Activated CD4-positive, alpha-beta T cell treated with anti-CD3 and anti-CD28 coated beads for 36 hours (primary cell): ENCODE measurements around the gene CEACAM19. TPM values are rescaled to one million over a fixed set of nuclear protein-coding genes. Genes with fewer than 3 reads are reported as not detected.
"Not testable (repeated sequence)": the region's sequence is repeated elsewhere in the genome, so short reads cannot be mapped to it uniquely, and the experiment has no call there.

Source experiments
- ATAC-seq: fragments of 200-7000 bp; cut with Tn5 transposase; one replicate; pipeline ENCODE4 v1.10.0; 2021; ENCODE audit warnings: mild to moderate bottlenecking, moderate library complexity
- CTCF ChIA-PET: fragments of 350-600 bp; sonication (Branson Sonifier 250); formaldehyde crosslinking; loops from one replicate; lab custom pipeline; 2021; ENCODE audit warnings: antibody characterized with exemption; lab: Charles Lee
- POLR2A ChIA-PET: fragments of 350-600 bp; sonication (Branson Sonifier 250); formaldehyde crosslinking; loops from one replicate; lab custom pipeline; 2021; ENCODE audit warnings: antibody characterized with exemption, inconsistent platforms; lab: Charles Lee
- DNase-seq: peaks from one replicate; pipeline ENCODE4 v3.0.0-alpha.2; 2020
- H3K27ac Mint-ChIP-seq: one replicate; pipeline ENCODE4 v1.8.0; 2021; ENCODE audit warnings: mixed read lengths
- H3K27me3 Mint-ChIP-seq: one replicate; pipeline ENCODE4 v1.8.0; 2021; ENCODE audit warnings: mixed read lengths
- H3K36me3 Mint-ChIP-seq: one replicate; pipeline ENCODE4 v1.8.0; 2021; ENCODE audit warnings: low read depth, mixed read lengths
- H3K4me1 Mint-ChIP-seq: one replicate; pipeline ENCODE4 v1.8.0; 2021; ENCODE audit warnings: mixed read lengths
- H3K4me3 Mint-ChIP-seq: one replicate; pipeline ENCODE4 v1.8.0; 2021; ENCODE audit warnings: mild to moderate bottlenecking, moderate library complexity, mixed read lengths
- H3K9me3 Mint-ChIP-seq: one replicate; pipeline ENCODE4 v1.8.0; 2021; ENCODE audit warnings: low read depth, mixed read lengths
- intact Hi-C, 2 experiments: fragments of 100-400 bp; cut with DNase I in 1 of 2; cut with micrococcal nuclease in 1 of 2; formaldehyde crosslinking; loops; one replicate each; pipeline versions ENCODE4 v1.14.2 to v1.15.1; 2022 to 2024; cut with DNase I, micrococcal nuclease
- total RNA-seq, 2 experiments: library from RNA; stranded (reverse); gene quantifications; one replicate each; pipeline ENCODE4 v1.2.3, GENCODE V29; 2021

The CEACAM19 gene
- under 1 TPM; 0.56 to 0.73 TPM for total RNA-seq

DNA sequence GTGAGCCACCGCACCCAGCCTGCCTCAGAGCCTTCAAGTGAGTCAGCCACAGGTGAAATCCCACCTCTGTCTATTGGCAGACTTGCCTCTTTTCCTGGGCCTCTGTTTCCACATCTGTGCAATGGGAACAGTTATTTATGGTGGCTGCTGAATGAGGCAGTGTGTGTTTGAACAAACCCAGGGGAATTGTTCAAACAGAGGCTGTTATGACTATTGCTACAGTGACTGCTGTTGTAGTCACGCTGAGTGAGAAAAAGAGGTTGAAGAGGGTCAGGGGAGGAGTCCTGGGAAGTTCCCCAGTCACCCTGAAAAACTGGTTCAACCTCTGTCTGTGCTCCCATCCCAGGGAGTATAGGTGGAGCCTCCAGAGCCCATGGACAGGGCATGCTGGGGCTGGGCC is at the start of gene CEACAM19:
CEACAM19 (plus strand) TSS at position 83 of the 400 bp plus-strand sequence. CDS start 450 bp downstream, outside the sequence.
- POLR2A ChIA-PET = no interaction called here
- ATAC-seq = peak; percentile 22
- no peaks in the 10 kb centered on the region for H3K4me1 Mint-ChIP-seq

DNA sequence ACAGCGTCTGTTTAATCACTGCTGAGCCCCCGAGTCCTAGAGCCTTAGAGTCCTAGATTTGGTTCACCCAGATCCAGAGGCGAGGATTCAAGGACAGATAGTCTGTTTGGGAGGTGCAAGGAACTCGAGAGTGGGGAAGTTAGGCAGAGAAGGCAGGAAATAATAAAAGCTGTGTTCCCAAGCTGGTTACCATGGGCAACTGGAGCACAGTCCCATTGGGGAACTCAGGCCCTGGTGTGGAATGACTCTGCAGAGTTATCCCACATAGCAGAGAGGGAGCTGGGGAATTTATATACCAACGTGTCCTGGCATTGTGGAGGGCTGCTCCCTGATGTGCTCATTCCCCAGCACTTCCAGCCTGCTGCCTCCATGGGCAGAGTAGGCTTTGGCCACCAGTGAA is 48.2 kb upstream of the CEACAM19 start:
- Mint-ChIP-seq H3K27me3 (peaks cover 7% of the 10 kb centered on the region), H3K4me3 (no peak overlapping the region), H3K36me3 (no peaks in the 10 kb centered on the region), H3K4me1 (no peaks in the 10 kb centered on the region), H3K9me3 (no peaks in the 10 kb centered on the region), H3K27ac (no peak overlapping the region)
- DNase-seq (no peak), ATAC-seq (no peak)
- ChIA-PET CTCF (no interaction called here), POLR2A (no interaction called here)
- intact Hi-C loops = no loop called here

More for the DNA sequence above, at the start of gene CEACAM19:
- intact Hi-C loops = no loop called here
- Mint-ChIP-seq H3K4me3 (no peak within 1 kb of the TSS), H3K9me3 (no peaks in the 10 kb centered on the region), H3K27me3 (no peaks in the 10 kb centered on the region), H3K36me3 (no peaks in the 10 kb centered on the region), H3K27ac (no peak within 1 kb of the TSS)
- CTCF ChIA-PET = interaction anchor here (0.6 kb wide), 1 partner anchor 15 kb away, joined by 3 read pairs; no protein-coding TSS in a partner anchor
- DNase-seq = no peak

DNA sequence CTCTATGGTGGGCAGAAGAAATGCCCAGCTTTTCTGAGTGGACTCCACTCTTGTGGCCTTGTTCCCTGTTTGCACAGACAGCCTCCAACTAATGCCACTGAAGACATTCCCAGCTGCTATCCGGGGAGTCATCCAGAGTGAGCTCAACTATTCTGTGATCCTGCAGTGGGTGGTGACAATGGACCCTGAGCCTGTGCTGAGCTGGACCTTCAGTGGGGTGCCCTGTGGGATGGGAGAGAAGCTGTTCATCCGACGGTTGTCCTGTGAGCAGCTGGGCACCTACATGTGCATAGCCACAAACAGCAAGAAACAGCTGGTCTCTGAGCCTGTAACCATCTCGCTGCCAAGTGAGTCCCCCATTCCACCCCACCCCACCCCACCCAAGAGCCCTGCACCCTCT is 47.7 kb upstream of the CEACAM19 start:
- Mint-ChIP-seq H3K4me1 (no peaks in the 10 kb centered on the region), H3K36me3 (no peaks in the 10 kb centered on the region), H3K9me3 (no peaks in the 10 kb centered on the region), H3K4me3 (no peak overlapping the region), H3K27ac (no peak overlapping the region), H3K27me3 (peaks cover 7% of the 10 kb centered on the region)
- DNase-seq (no peak), ATAC-seq (no peak)
- CTCF ChIA-PET = interaction anchor here (0.6 kb wide), 1 partner anchor 98 kb away, joined by 3 read pairs; no protein-coding TSS in a partner anchor
- POLR2A ChIA-PET = no interaction called here
- intact Hi-C loops = no loop called here

DNA sequence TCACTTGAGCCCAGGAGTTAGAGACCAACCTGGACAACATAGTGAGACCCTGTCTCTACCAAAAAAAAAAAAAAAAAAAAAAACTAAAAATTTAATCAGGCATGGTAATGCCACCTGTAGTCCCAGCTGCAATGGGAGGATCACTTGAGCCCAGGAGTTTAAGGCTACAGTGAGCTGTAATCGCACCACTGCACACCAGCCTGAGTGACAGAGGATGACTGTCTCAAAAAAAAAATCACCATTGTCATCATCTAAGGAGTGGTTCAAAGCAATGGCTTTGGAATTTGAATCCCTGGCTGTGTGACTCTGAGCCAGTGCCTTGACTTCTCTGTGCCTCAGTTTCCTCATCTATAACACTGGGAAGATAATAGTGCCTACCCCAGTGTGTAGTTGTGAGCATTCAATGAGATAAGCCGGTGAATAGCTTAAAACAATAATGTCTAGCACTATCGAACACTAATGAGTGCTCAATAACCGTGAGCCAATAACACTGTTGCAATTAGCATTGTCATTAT is 46.4 kb upstream of the CEACAM19 start:
- ATAC-seq (no peak), DNase-seq (no peak)
- no peak overlapping the region for H3K27ac Mint-ChIP-seq
- ChIA-PET CTCF (no interaction called here), POLR2A (no interaction called here)
- no peak overlapping the region for H3K4me3 Mint-ChIP-seq
- no peaks in the 10 kb centered on the region for H3K9me3 Mint-ChIP-seq
- H3K27me3 Mint-ChIP-seq = peaks cover 7% of the 10 kb centered on the region
- H3K4me1 Mint-ChIP-seq = no peaks in the 10 kb centered on the region
- H3K36me3 Mint-ChIP-seq = no peaks in the 10 kb centered on the region
- intact Hi-C loops = no loop called here

GRCh38 chr19:44625637-44626036 is 45.6 kb upstream of the CEACAM19 start:
- POLR2A ChIA-PET, ATAC-seq, H3K36me3 Mint-ChIP-seq, DNase-seq, intact Hi-C loops, CTCF ChIA-PET, H3K27ac Mint-ChIP-seq, H3K27me3 Mint-ChIP-seq, H3K4me3 Mint-ChIP-seq, H3K4me1 Mint-ChIP-seq, H3K9me3 Mint-ChIP-seq: not testable (repeated sequence)

DNA sequence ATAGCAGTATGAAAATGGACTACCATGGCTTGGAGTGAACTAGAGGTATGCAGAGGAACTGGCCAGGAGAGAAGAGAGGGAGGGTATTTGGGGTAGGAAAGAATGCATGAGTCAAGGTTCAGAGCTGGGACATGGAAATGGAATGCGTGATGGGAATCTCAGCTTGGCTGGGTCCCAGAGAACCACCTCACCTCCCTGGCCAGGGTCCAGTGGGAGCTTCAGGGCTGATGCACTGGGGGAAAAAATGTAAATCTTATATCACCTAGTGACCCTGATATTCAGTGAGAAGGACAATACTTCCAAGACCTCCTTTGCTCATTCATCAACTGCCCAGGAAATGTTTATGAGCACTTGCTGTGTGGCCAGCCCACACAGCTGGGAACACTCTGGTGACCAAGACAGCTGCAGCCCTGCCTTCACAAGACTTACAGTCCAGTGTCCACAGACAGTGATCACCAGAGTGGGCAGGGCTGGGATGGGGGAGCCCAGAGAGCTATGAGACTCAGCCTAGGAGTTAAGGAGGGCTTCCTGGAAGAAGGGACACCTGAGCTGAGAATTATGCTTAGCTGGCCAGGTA is 45.1 kb upstream of the CEACAM19 start:
- Mint-ChIP-seq H3K9me3 (no peaks in the 10 kb centered on the region), H3K27me3 (peaks cover 7% of the 10 kb centered on the region), H3K36me3 (no peaks in the 10 kb centered on the region), H3K4me3 (no peak overlapping the region), H3K4me1 (no peaks in the 10 kb centered on the region), H3K27ac (no peak overlapping the region)
- CTCF ChIA-PET = interaction anchor here (1.2 kb wide), 1 partner anchor 49 kb away, joined by 3 read pairs; no protein-coding TSS in a partner anchor
- DNase-seq (no peak), ATAC-seq (no peak)
- POLR2A ChIA-PET = no interaction called here
- intact Hi-C loops = no loop called here

DNA sequence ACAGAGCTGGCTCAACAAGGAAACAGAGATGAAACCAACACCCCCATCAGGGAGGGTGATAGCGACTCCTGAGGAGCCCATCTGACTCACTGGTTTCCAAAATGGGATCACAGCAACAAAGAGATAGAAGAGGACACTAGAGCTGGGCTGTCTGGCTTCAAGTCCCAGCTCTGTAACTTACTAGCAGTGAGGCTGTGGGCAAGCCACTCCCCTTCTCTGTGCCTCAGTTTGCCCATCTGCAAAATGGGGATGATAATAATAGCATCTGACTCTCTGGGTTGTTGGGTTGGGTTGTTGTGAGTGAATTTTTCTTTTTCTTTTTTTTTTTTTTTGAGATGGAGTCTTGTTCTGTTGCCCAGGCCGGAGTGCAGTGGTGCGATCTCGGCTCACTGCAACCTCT is 43.7 kb upstream of the CEACAM19 start:
- CTCF ChIA-PET = no interaction called here
- intact Hi-C loops = no loop called here

GRCh38 chr19:44628793-44629192 is 42.5 kb upstream of the CEACAM19 start:
- intact Hi-C loops = no loop called here
- CTCF ChIA-PET = no interaction called here
- Mint-ChIP-seq H3K36me3 (no peaks in the 10 kb centered on the region), H3K9me3 (no peaks in the 10 kb centered on the region), H3K4me1 (no peaks in the 10 kb centered on the region), H3K27me3 (peaks cover 9% of the 10 kb centered on the region), H3K27ac (no peak overlapping the region), H3K4me3 (no peak overlapping the region)
- POLR2A ChIA-PET = no interaction called here
- DNase-seq (no peak), ATAC-seq (no peak)

More for the DNA sequence above, 43.7 kb upstream of the CEACAM19 start:
- no peaks in the 10 kb centered on the region for H3K36me3 Mint-ChIP-seq
- H3K4me3 Mint-ChIP-seq = no peak overlapping the region
- H3K9me3 Mint-ChIP-seq = no peaks in the 10 kb centered on the region
- H3K4me1 Mint-ChIP-seq = no peaks in the 10 kb centered on the region
- peaks cover 8% of the 10 kb centered on the region for H3K27me3 Mint-ChIP-seq
- POLR2A ChIA-PET = no interaction called here
- no peak overlapping the region for H3K27ac Mint-ChIP-seq
- ATAC-seq (no peak), DNase-seq (no peak)

DNA sequence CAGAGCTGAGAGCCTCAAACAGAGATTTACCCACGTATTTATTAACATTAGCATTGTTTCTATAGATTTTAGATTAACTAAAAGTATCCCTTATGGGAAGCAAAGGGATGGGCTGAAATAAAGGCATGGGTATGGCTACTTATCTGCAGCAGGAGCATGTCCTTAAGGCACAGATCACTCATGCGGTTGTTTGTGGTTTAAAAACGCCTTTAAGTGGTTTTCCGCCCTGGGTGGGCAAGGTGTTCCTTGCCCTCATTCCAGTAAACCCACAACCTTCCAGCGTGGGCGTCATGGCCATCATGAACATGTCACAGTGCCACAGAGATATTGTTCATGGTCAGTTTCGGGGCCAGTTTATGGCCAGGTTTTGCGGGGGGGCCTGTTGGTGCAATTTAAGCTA is 39.7 kb upstream of the CEACAM19 start:
- H3K27me3 Mint-ChIP-seq = peaks cover 12% of the 10 kb centered on the region
- DNase-seq, H3K4me3 Mint-ChIP-seq, H3K27ac Mint-ChIP-seq, POLR2A ChIA-PET, H3K9me3 Mint-ChIP-seq, H3K4me1 Mint-ChIP-seq, ATAC-seq, intact Hi-C loops, H3K36me3 Mint-ChIP-seq: not testable (repeated sequence)
- CTCF ChIA-PET = interaction anchor here (0.6 kb wide), 1 partner anchor 910 kb away, joined by 3 read pairs; no protein-coding TSS in a partner anchor

DNA sequence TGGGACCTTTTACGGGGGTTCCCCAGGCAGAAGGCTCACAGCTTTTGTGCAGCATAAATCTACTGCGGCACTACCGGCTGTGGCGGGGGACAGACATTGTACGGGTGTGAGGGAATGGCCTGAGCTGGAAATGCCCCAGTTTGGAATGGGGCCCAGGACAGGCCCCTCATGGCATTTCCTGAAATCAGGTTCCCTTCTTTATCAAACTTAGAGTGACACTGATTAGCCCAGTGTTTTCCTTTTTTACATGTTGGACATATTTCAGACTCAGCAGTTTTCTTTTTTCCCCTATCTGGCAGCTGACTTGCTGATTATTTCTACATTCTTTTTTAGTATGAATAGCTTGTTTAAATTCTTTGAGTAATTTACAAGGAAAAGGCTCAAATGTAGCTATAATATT is 37.2 kb upstream of the CEACAM19 start:
- H3K27ac Mint-ChIP-seq, ATAC-seq, intact Hi-C loops, H3K9me3 Mint-ChIP-seq, DNase-seq, H3K36me3 Mint-ChIP-seq, H3K4me3 Mint-ChIP-seq, H3K4me1 Mint-ChIP-seq, CTCF ChIA-PET: not testable (repeated sequence)
- POLR2A ChIA-PET = interaction anchor here (0.7 kb wide), 2 partner anchors 14 to 1678 kb away, joined by 3 read pairs; no protein-coding TSS in a partner anchor
- peaks cover 12% of the 10 kb centered on the region for H3K27me3 Mint-ChIP-seq

DNA sequence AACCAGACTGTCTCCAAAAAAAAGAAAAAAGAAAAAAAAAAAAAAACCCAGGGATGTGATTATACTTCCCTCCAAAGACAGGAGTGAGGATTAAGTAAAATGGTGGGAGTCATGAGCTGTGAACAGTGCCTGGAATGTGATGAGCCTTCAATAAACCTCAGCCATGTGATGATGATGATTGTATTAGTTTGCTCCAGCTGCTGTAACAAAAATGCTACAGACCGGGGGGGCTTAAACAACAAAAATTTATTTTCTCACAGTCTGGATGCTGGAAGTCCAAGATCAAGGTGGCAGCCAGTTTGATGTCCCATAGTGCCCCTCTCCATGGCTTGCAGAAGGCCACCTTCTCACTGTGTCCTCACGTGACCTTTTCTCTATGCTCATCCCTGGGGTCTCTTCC is 36.5 kb upstream of the CEACAM19 start:
- H3K9me3 Mint-ChIP-seq = no peaks in the 10 kb centered on the region
- ATAC-seq = no peak
- no peaks in the 10 kb centered on the region for H3K4me1 Mint-ChIP-seq
- H3K36me3 Mint-ChIP-seq = no peaks in the 10 kb centered on the region
- H3K4me3 Mint-ChIP-seq = no peak overlapping the region
- no peak overlapping the region for H3K27ac Mint-ChIP-seq
- POLR2A ChIA-PET = interaction anchor here (0.7 kb wide), 2 partner anchors 14 to 1677 kb away, joined by 3 read pairs; no protein-coding TSS in a partner anchor
- DNase-seq = no peak
- peaks cover 12% of the 10 kb centered on the region for H3K27me3 Mint-ChIP-seq
- CTCF ChIA-PET = no interaction called here
- intact Hi-C loops = no loop called here
